ENCODE data around the gene STK24. TPM values are rescaled to one million over a fixed set of nuclear protein-coding genes. Genes with fewer than 3 reads are reported as not detected.

STK24 gene
- total and polyA plus RNA-seq, 5 donors = 44.9 to 66.9 (median 62.2) TPM

DNA sequence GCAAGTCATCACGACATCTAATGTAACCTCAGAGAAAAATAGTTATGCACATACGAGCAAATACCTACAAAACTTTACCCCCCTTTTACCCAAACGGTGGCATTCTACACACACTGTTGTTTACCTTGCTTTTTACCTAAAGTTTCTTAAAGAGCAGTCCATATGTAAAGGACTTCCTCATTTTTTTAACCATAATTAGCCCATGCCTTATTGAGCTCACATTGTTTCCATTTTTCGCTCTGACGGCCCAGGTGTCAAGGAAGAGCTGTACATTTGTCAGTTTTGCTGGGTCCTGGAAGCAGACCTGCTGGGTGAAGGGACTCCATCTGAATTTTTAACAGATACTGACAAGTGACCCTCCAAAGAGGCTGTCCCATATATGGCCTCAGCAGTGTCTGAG, 89.4 kb downstream of the STK24 start:
- Histone ChIP-seq H3K27ac (ENCODE audit: low read length) (no peak overlapping the region), H3K9me3 (ENCODE audit: control insufficient read depth, low read length) (no peaks in the 10 kb centered on the region), H3K27me3 (ENCODE audit: control insufficient read depth, insufficient read depth) (no peaks in the 10 kb centered on the region), H3K4me1 (ENCODE audit: control insufficient read depth, insufficient read depth, low read length) (peaks cover 32% of the 10 kb centered on the region), H3K4me3 (ENCODE audit: low read length) (no peak overlapping the region)
- DNase-seq (no peak), ATAC-seq (no peak)
- WGBS = 81% methylated on average over 5 of the region's 5 CpGs
- intact Hi-C loops (cut with DNase I) = loop anchor here in 2 of 4 donors (10.0 kb wide), 1 partner anchor 87 kb away; the partner anchor contains the start of gene STK24 (in 2 of the 2)

DNA sequence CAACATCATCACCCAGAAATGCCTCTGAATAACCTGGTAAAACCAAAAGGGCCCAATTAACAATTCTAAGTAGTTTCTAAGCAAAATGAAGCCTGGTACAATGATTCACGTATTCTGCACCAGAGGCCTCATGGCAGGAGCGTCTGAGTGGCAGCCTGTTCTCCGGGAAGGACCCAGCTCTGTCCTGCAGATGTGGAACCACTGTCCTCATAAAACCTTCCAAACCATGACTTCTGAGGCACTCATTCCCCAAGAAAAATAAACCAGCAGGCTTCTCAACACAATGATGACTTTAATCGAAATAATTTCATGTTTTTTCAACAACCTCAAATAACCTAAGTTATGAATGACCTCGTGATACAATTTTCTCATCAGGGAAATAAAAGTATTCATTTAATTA, 89.9 kb downstream of the STK24 start:
- intact Hi-C loops (cut with DNase I) = loop anchor here in 2 of 4 donors (10.0 kb wide), 1 partner anchor 88 kb away; the partner anchor contains the start of gene STK24 (in 2 of the 2)
- peak in 1 of 3 donors; percentile 37 for DNase-seq
- Histone ChIP-seq H3K27ac (ENCODE audit: low read length) (no peak overlapping the region), H3K4me1 (ENCODE audit: control insufficient read depth, insufficient read depth, low read length) (peaks cover 32% of the 10 kb centered on the region), H3K4me3 (ENCODE audit: low read length) (no peak overlapping the region), H3K9me3 (ENCODE audit: control insufficient read depth, low read length) (no peaks in the 10 kb centered on the region), H3K27me3 (ENCODE audit: control insufficient read depth, insufficient read depth) (no peaks in the 10 kb centered on the region)
- WGBS = 69% methylated on average over 5 of the region's 5 CpGs
- no peak for ATAC-seq

DNA sequence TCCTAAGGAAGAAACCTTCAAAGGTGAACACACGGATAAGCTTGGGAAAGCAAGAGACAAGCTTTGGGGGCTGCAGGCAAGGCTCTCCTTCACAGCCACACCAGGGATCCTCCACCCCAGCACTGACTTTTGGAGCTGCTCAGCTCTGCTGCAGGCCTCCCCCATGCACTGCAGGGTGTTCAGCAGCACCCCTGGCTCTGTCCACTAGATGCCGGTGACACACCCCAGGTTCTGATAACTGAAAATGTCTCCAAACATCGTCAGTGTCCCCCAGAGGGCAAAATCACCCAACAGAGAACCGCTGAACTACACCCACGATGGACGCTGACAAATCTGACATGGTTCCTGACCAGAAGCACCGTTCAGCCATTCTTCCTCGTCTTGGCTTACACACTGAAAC, 90.5 kb downstream of the STK24 start:
- Histone ChIP-seq H3K4me3 (ENCODE audit: low read length) (no peak overlapping the region), H3K27me3 (ENCODE audit: control insufficient read depth, insufficient read depth) (no peaks in the 10 kb centered on the region), H3K27ac (ENCODE audit: low read length) (no peak overlapping the region), H3K4me1 (ENCODE audit: control insufficient read depth, insufficient read depth, low read length) (peaks cover 35% of the 10 kb centered on the region), H3K9me3 (ENCODE audit: control insufficient read depth, low read length) (no peaks in the 10 kb centered on the region)
- ATAC-seq = no peak
- intact Hi-C loops (cut with DNase I) = loop anchor here in 2 of 4 donors (10.0 kb wide), 1 partner anchor 88 kb away; the partner anchor contains the start of gene STK24 (in 2 of the 2)
- 81% methylated on average over 8 of the region's 8 CpGs for WGBS
- DNase-seq = no peak

DNA sequence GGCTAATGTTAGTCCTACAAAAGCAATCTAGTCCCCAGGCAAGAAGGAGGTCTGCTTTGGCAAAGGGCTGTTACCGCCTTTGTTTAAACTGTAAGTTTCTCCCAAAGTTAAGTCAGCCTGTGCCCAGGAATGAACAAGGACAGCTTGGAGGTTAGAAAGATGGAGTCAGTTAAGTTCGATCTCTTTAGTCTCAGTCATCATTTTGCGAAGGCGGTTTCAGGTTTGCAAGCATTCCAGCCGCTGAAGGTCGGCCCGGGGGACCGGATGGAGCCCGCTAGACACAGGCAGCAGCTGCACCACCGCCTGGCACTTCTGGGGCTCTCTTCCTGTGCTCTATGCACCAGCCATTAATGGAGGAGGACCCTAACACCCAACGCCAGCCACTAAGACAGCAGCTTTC, 91.3 kb downstream of the STK24 start:
- H3K9me3 ChIP-seq (ENCODE audit: control insufficient read depth, low read length) = no peaks in the 10 kb centered on the region
- H3K27me3 ChIP-seq (ENCODE audit: control insufficient read depth, insufficient read depth) = no peaks in the 10 kb centered on the region
- intact Hi-C loops (cut with DNase I) = loop anchor here in 2 of 4 donors (10.0 kb wide), 1 partner anchor 89 kb away; the partner anchor contains the start of gene STK24 (in 2 of the 2)
- WGBS = 95% methylated on average over 11 of the region's 11 CpGs
- no peak overlapping the region for H3K27ac ChIP-seq (ENCODE audit: low read length)
- ATAC-seq (no peak), DNase-seq (no peak)
- no peak overlapping the region for H3K4me3 ChIP-seq (ENCODE audit: low read length)
- peaks cover 34% of the 10 kb centered on the region for H3K4me1 ChIP-seq (ENCODE audit: control insufficient read depth, insufficient read depth, low read length)

DNA sequence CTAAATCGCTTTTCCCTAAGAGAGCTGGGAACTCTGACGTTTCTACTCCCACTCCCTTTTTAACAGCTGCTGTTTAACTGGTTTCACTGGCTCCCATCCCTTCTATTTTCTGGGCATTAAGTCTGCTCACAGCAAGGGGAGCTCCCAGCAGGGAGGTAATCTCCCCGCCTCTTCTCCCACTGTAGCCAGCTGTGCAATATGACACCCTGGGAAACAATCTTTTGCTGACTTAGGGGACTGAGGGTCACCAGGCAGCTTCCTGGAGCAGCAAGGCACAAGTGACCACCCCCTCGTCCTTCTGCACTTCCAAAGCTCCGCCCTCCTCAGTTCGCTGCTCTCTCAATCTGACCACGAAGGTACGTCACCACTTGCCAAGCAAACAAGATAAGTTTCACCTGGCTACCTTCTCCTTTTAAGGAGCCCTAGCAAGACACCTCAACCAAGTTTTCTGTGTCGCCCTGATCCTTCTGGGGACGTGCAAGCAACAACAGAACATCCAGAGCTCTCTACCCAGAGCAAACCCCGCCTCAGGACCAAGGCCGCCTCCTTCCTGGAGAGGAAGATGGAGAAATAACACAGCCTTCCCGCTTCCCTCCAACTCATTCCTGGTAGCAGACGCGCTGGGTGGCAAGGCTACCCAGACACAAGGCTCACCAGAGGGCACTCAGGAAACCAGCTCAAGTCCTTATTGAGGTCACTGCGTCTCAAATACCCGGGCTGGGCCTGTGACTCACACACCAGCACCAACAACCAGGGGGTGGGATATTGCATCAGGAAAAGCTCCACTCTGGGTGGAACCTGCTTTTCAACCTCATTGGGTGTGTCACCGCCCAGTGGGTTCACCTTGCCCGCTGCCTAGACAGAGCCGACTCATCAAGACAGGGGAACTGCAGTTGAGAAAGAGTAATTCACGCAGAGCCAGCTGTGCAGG, 92.4 kb downstream of the STK24 start:
- ATAC-seq = peak; percentile 75 to 83
- peaks cover 33% of the 10 kb centered on the region for H3K4me1 ChIP-seq (ENCODE audit: control insufficient read depth, insufficient read depth, low read length)
- intact Hi-C loops (cut with DNase I) = loop anchor here in 2 of 4 donors (10.0 kb wide), 1 partner anchor 90 kb away; the partner anchor contains the start of gene STK24 (in 2 of the 2)
- H3K27ac ChIP-seq (ENCODE audit: low read length) = peak overlapping the region; percentile 54
- no peaks in the 10 kb centered on the region for H3K9me3 ChIP-seq (ENCODE audit: control insufficient read depth, low read length)
- H3K27me3 ChIP-seq (ENCODE audit: control insufficient read depth, insufficient read depth) = no peaks in the 10 kb centered on the region
- 42% methylated on average over 21 of the region's 21 CpGs for WGBS
- H3K4me3 ChIP-seq (ENCODE audit: low read length) = no peak overlapping the region
- peak; percentile 72 to 75 (median 73) for DNase-seq

DNA sequence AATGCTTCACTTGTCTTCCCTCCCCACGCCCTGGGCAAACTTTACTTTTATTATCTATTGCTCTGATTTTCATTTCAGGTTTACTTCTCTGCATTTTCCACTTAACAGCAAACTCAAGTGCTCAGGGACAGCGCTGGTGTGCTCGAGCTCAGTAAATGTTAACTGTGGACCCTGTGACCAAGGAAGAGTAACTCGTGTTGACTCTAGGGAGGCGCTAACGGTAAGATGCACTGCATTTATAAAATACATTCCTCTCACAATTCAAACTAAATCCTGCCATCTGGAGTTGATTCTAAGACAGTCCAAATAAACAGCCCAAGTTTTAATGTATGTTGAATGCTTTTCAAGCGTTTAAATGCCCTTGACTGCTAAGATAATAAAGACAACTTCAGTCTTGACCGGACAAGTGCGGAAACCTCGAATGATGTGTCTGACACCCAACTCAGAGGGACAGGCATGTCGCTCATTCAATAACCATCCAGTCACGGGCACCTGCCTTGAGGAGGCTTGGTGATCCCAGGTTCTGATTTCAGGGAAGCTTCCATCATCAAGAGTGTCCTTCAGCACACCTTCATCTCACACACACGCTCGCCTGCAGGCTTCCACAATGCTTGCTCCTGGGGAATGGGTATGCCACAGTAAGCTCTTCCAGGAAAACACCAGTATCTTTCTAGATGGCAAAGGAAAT, 93.2 kb downstream of the STK24 start:
- intact Hi-C loops (cut with DNase I) = loop anchor here in 2 of 4 donors (10.0 kb wide), 1 partner anchor 91 kb away; the partner anchor contains the start of gene STK24 (in 2 of the 2)
- Histone ChIP-seq H3K4me1 (ENCODE audit: control insufficient read depth, insufficient read depth, low read length) (peaks cover 35% of the 10 kb centered on the region), H3K9me3 (ENCODE audit: control insufficient read depth, low read length) (no peaks in the 10 kb centered on the region), H3K4me3 (ENCODE audit: low read length) (no peak overlapping the region), H3K27me3 (ENCODE audit: control insufficient read depth, insufficient read depth) (no peaks in the 10 kb centered on the region), H3K27ac (ENCODE audit: low read length) (peak overlapping the region; percentile 44)
- DNase-seq (no peak), ATAC-seq (no peak)
- 65% methylated on average over 14 of the region's 14 CpGs for WGBS

DNA sequence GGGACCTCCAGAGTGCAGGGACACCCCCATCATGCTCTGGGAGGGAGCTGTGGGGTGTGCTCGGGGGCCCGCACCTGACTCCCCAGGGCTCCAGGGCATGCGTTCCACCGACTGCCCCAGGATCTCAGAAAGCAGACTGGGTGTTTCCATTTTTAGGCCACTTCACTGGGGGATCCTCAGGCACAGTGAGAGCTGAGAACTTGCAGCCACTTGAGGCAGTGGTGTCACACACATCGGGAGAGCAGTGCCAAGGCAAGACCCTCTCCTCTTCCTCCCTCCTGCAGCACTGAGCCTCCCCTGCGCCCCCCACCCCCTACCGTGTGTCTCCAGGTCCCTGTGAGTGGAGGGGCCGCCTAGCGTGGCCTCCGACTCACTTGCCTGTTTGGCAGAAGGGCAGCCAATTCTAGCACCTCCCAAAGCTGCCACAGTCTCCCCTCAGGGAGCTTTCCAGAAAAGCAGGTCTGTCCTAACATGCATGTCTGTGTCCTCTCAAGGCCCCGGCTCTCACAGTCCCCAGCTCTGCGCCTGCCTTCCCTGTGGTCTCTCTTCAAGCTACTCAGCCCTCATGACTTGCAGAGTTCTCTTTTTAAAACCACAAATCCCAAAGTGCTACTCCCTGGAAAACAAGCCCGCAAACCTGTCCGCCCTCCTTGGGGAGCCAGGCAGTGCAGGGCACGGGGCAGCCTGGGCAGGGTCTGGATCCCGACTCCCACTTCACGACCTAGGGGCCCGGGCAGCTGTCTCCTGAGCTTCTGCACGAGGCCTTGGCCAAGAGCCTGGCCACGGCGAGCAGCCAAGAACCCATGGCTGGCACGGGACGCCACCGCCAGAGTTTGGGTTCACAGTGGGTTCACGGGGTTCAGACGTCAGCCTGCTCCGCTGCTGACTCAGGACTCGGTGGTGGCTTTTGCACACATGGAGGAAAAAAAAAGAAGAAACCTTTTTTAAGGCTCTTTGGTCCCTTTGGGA, 94.1 kb downstream of the STK24 start:
- 37% methylated on average over 28 of the region's 28 CpGs for WGBS
- peak; percentile 73 to 91 (median 90) for DNase-seq
- H3K4me1 ChIP-seq (ENCODE audit: control insufficient read depth, insufficient read depth, low read length) = peaks cover 31% of the 10 kb centered on the region
- H3K27ac ChIP-seq (ENCODE audit: low read length) = peak overlapping the region; percentile 76
- intact Hi-C loops (cut with DNase I) = loop anchor here in 2 of 4 donors (10.0 kb wide), 1 partner anchor 92 kb away; the partner anchor contains the start of gene STK24 (in 2 of the 2)
- no peaks in the 10 kb centered on the region for H3K27me3 ChIP-seq (ENCODE audit: control insufficient read depth, insufficient read depth)
- no peak overlapping the region for H3K4me3 ChIP-seq (ENCODE audit: low read length)
- no peaks in the 10 kb centered on the region for H3K9me3 ChIP-seq (ENCODE audit: control insufficient read depth, low read length)
- ATAC-seq = peak; percentile 69 to 73

DNA sequence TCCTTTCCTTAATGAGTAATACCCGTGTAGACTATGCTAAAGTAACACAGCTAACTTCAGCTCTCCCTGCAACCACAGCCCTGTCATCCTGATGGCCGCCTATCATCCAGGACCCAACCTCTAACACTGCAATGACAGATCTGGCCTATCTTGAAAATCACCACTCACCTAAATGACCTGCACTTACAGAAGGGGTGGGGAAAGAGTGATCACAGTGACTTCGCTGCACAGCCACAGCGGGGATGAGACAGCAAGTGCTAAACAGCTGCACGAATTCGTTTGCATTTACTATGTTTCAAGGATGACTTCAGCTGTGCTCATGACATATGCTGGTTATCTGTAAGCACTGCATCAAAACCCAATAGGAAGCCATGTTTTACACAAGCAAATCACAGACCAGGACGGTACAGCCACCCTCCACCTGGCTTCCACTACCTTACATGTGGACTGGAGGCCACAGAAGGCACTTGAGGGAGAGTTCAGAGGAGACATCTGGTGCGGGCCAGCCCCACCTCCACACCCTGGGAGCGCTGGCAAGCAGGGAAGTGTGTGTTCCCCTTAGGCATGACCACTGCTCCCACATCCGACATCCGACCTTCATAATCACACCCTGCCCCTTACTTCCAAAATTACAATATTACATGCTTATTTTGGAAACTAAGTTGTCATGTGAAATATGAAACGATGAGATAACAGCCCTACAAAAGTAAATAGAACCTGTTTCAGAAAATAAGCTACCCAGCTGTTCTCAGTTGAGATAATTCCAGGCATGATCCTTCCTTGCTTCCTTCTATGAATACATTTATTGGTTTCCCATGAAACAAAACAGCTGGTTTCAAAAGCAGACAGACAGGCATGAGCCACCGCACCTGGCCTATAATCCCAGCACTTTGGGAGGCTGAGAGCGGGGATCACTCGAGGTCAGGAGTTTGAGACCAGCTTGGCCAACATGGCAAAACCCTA, 95.7 kb downstream of the STK24 start:
- peak overlapping the region; percentile 63 for H3K27ac ChIP-seq (ENCODE audit: low read length)
- H3K9me3 ChIP-seq (ENCODE audit: control insufficient read depth, low read length) = no peaks in the 10 kb centered on the region
- DNase-seq = peak in 1 of 3 donors; percentile 73
- ATAC-seq = peak in 1 of 2 donors; percentile 6
- 60% methylated on average over 15 of the region's 15 CpGs for WGBS
- H3K27me3 ChIP-seq (ENCODE audit: control insufficient read depth, insufficient read depth) = no peaks in the 10 kb centered on the region
- H3K4me1 ChIP-seq (ENCODE audit: control insufficient read depth, insufficient read depth, low read length) = peaks cover 33% of the 10 kb centered on the region
- no peak overlapping the region for H3K4me3 ChIP-seq (ENCODE audit: low read length)
- intact Hi-C loops (cut with DNase I) = loop anchor here in 2 of 4 donors (10.0 kb wide), 1 partner anchor 94 kb away; the partner anchor contains the start of gene STK24 (in 2 of the 2)

DNA sequence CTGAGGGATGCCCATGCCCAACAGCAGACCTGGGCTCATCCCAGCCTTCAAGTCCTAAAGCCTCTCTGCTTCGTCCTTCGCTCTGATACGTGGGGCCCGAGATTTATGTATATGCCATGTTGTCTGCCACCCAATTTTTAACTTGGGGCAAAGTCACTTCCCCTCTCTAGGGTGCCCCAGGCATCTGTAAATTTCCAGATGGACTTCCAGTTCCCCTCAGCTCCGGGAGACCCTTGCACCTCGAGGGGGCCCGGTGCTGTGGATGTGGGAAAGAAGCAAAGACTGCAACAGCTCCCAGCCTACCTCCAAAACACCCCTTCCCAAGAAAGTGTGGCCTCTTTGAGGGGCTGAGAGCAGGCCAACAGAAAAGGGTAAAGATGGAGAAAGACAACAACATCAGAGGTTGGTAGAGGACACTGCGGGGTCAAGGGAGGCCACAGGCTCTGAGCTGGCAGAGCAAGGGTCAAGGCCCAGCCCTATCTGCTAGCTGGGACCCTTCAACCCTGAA, 97.4 kb downstream of the STK24 start:
- Histone ChIP-seq H3K27me3 (ENCODE audit: control insufficient read depth, insufficient read depth) (no peaks in the 10 kb centered on the region), H3K4me1 (ENCODE audit: control insufficient read depth, insufficient read depth, low read length) (peaks cover 27% of the 10 kb centered on the region), H3K4me3 (ENCODE audit: low read length) (no peak overlapping the region), H3K9me3 (ENCODE audit: control insufficient read depth, low read length) (no peaks in the 10 kb centered on the region), H3K27ac (ENCODE audit: low read length) (no peak overlapping the region)
- intact Hi-C loops (cut with DNase I) = loop anchor here in 3 of 4 donors (10.0 kb wide), 1 partner anchor 95 kb away; the partner anchor contains the start of gene STK24 (in 3 of the 3)
- ATAC-seq (no peak), DNase-seq (no peak)
- WGBS = 91% methylated on average over 8 of the region's 8 CpGs
